Muscle of back (tissue), 13 donors: ENCODE data around the gene MRGPRE. TPM values are rescaled to one million over a fixed set of nuclear protein-coding genes. Genes with fewer than 3 reads are reported as not detected.
"Not testable (repeated sequence)": the region's sequence is repeated elsewhere in the genome, so short reads cannot be mapped to it uniquely, and the experiment has no call there.

Experiments
- DNase-seq, 3 donors: peaks; one replicate each; pipeline versions ENCODE4 v3.0.0 to v3.0.0-alpha.2; 2013
- long read RNA-seq, 9 donors: transcript quantifications; one replicate each; lab custom pipeline, GENCODE V29; 2026
- polyA plus RNA-seq, 10 donors: library from polyadenylated mRNA; unstranded; fragments of 120-200 nt; gene quantifications; one replicate each; pipeline ENCODE4 v1.2.1, GENCODE V29; 2013; ENCODE audit not compliant: insufficient read length in 10 of 10

The MRGPRE gene, protein sequence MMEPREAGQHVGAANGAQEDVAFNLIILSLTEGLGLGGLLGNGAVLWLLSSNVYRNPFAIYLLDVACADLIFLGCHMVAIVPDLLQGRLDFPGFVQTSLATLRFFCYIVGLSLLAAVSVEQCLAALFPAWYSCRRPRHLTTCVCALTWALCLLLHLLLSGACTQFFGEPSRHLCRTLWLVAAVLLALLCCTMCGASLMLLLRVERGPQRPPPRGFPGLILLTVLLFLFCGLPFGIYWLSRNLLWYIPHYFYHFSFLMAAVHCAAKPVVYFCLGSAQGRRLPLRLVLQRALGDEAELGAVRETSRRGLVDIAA
- not detected for polyA plus RNA-seq
- long read RNA-seq, donor 1, result 0 reads
- long read RNA-seq, donor 2, result 0 reads
- long read RNA-seq, donor 3, result 0 reads
- long read RNA-seq, donor 4, result 0 reads
- long read RNA-seq, donor 5, result 0 reads
- long read RNA-seq, donor 6, result 0 reads
- long read RNA-seq, donor 7, result 0 reads
- long read RNA-seq, donor 8, result 0 reads
- long read RNA-seq, donor 9, result 0 reads

DNA sequence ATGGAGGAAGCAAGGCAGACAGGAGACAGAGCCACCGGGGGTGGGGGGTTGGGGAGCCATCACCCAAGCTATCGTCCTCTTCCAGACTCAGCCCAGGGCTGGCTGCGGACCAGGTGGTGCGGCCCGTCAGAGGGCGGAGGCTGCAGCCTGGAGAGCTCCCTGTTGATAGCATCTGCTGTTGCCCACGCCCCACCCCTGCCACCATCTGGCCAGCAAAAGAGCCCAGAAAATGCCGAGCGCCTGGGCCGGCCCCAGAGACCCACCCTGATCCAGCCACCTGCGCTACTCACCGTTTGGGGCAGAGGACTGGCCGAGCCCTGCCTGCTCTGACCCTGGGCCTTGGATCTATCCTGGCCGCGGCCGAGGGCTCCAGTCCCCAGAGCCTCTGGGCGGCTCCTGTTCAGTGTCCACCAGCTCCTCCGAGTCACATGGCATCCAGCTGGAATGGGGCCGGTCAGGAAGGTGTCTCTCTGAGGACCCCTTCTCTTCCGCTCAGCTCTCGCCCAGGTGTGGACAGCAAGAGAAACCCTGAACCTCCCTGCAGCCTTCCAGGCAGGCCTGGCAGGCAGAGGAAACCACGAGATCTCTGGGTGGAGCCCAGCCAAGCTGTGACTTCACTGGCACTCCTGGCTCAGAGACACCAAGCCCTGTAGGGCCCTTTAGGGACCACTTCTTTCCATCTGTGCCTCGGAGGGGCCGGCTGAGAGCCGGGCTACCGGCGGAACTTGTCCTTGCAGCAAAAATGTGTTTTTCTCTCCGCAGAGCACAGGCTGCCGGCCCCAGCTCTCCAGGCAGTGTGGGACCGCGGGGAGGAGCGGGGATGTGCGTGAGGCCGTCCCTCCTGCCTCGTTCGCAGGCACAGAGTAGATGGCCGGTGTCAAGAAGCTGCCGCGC, at the start of gene MRGPRE:
MRGPRE (minus strand) TSS at position 567 of the 894 bp plus-strand sequence. CDS start 3,618 bp downstream, outside the sequence.
- no peak for DNase-seq

DNA sequence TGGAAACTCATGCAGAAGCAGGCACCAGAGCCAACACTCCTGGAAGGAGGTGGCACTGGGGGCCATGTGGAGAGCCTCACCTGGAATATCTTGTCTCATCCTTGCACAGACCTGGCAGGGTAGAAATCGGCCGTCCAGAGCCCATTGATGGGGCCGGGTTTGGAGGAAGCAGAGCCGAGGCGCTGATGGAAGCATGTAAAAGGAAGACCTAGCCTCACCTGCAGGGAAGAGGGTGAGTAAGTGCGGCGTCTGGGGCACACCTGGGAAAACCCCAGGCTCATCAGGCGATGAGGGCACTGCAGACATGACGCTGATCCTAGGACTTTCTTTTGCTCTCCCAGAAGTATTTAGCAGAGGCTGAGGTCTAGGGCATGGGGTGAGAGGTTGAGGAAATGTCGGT, 48.9 kb upstream of the MRGPRE start:
- DNase-seq, result not testable (repeated sequence)

DNA sequence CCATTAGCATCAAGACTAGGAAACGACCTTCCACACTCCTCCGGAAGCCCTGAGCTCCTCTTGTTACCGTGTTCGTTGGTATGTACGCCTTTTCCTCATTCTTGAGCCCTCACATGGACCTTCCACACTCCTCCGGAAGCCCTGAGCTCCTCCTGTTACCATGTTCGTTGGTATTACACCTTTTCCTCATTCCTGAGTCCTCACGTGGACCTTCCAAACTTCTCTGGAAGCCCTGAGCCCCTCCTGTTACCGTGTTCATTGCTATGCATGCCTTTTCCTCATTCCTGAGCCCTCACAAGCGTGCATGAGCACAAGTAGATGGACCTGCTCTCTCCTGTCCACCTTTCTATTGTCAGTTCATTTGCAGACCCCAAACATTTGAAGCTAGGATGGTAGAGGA, 48.4 kb upstream of the MRGPRE start:
- not testable (repeated sequence) for DNase-seq

DNA sequence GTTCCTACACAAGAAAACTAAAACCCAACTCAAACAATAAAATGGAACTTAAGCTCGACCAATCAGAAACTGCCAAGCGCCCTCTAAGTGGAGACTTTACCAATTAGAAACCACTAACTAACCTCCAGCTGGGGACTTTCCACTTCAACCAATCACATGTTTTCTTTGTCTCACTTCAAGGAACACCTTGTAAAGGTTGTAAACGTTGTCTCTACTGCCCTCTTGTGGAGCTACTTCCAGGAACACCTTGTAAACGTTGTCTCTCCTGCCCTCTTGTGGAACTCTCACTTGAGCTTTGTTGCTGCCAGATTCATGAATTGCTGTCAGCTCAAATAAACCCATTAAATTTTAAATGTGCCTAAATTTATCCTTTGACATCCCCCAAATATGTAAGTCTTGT, 46.7 kb upstream of the MRGPRE start:
- DNase-seq, result not testable (repeated sequence)

DNA sequence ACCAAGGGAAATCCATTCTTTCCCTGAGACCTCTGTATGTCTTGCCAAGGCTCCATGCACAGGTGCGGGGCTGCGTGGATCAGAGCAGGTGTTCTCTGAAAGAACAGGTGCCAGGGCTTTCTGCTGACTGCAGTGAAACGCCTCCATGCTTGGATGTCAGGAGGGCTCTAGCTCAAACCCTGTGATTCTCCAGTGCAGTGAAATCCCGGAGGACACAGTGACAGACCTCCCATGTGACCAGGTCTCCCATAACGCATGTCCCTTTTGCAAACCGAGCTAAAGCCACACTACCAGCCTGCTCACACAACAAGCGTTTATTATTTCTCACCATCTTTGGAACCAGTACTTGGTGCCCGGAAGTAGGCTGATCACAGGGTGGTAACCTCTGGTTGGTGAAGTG, 41.4 kb upstream of the MRGPRE start:
- DNase-seq, result not testable (repeated sequence)

DNA sequence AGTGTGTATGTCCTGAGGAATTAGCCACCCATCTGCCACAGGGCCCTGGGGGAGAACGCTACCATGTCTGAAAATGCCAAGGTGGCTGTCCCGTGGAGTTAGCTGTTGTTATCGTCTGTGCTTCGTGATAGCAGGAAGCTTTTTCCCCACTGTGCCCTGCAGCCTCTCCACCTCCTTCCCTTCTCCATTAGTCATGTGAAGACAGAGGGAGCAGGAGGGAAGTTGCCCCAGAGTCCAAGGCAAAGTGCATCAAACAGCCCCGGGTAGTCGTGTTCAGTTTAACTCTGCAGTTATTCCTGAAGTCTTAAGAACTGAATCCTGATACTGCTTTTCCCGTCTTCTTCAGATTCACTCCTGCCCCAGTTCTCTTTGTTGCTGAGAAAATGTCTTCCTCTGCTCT, 30.3 kb upstream of the MRGPRE start:
- not testable (repeated sequence) for DNase-seq

DNA sequence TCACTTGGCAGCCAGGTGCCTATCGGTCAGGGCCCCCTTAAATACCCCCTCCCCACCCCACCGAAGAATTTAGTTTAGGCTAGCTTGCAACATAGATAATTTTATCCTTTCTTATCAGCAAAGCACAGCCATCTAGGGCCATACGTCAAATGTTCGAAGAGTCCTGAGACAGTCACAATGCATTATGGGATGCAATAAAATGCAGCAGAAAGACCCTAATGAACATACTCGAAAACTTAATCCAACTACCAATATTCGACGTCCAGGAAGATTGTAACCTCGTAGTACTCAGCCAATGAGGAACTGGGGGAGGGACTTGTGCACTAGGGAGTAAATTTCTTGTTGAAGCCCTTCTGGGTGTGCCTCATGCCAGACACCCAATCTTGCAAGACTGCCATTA, 29.6 kb upstream of the MRGPRE start:
- DNase-seq, result not testable (repeated sequence)

DNA sequence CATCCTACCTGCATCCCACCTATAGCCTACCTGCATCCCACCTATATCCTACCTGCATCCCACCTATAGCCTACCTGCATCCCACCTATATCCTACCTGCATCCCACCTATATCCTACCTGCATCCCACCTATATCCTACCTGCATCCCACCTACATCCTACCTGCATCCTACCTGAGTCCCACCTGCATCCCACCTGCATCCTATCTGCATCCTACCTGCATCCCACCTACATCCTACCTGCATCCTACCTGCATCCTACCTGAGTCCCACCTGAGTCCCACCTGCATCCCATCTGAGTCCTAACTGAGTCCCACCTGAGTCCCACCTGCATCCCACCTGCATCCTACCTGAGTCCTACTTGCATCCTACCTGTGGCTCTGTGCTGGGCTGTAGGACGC, 25.3 kb upstream of the MRGPRE start:
- not testable (repeated sequence) for DNase-seq

DNA sequence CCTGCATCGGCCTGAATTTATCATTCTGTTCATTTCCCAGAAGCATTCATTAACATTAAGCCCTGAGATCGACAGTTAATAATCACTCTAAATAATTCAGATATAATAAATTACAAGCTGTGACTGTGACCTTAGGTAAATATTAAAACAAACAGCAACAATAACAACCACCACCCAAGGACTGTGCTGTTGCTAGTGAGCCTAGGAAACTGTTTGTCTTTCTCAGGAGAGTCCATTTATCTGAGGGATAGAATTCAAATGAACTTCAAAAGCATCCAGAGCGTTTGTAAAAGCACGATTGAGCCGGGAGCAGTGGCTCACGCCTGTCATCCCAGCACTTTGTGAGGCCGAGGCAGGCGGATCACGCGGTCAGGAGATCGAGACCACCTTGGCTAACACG, 23.0 kb upstream of the MRGPRE start:
- DNase-seq, result not testable (repeated sequence)

DNA sequence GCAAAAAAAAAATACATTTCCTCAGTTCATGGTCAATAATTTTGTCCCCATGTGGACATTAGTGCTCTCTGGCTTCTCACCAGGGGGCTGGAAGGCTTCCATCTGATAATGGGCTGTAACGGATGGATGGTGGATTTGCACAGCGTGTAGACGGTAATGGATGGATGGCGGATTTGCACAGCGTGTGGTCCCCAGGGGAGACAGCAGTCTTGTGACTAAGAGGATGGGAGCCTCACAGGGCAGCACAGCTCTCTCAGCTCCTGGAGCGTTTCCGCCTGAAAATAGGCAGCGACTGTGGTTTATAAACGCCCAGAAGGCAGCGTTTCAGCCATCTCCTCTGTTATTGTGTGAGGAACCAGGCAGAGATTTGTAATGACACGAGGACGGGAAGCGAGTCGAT, 22.6 kb upstream of the MRGPRE start:
- DNase-seq, result not testable (repeated sequence)

DNA sequence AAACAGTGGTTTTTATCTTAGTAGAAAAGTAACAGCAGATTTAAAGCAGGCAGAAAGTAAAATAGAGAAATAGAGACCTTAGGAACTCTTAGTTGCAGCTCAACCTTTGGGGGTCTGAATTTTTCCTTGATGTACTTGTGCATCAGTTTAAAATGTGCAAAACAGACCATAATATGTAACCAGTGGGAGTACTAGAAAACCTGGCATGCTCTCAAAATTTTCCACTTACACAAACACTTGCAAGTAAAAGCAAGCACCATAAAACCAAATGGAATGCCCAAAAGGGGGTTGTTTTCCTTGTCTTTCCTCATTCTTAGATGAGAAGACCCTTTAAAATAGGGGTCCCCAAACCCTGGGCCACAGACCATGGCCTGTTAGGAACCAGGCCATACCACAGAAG, 12.9 kb upstream of the MRGPRE start:
- no peak for DNase-seq

DNA sequence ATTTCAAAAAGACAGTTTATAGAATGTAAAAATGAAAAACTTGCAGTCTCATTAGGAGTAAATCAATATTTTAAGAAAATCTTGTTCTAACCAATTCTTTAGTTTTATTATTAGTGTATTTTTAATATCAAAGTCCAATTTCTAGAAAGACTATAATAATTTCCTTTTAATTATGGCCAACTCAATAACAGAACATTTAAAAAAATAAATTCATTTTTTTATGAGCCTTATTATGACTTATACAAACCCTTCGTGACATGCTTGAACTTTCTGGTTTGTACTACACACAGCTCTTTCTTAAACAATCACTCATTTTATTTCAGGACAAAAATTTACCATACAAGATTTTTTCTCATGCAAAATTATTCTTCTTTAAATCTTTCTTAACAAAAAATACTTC, 11.7 kb upstream of the MRGPRE start:
- DNase-seq, result no peak

DNA sequence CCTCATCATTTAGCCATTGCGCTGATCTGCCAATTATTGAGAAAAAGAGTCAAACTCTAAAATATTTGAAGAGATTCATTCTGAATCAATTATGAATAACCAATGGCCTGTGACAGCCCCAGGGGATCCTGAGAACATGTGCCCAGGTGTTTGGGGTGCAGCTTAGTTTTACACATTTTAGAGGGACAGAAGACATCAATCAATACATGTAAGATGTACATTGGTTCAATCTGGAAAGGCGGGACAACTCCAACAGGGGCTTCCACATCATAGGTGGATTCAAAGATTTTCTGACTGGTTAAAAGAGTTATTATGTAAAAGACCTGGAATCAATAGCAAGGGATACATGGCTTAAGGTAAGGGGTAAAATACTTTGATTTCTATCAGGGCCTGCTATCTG, 4.9 kb upstream of the MRGPRE start:
- no peak for DNase-seq

DNA sequence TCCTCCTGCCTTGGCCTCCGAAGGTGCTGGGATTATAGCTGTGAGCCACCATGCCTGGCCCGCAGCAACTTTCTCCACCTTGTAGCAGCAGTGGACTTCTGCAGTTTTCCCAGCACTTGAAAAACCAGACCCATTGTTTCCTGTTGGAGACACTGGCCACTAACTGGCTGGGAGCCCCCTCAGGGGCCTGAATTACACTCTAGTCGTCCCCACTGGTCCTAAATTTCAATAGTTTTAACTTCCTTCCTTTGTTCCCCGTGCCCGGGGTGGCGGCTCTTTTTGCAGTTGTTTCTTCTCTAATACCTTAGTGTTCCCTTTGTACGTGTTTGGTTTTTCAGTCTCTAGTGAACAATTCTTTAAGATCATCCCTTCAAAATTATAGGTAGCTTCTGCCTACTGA, 2.6 kb upstream of the MRGPRE start:
- no peak for DNase-seq

DNA sequence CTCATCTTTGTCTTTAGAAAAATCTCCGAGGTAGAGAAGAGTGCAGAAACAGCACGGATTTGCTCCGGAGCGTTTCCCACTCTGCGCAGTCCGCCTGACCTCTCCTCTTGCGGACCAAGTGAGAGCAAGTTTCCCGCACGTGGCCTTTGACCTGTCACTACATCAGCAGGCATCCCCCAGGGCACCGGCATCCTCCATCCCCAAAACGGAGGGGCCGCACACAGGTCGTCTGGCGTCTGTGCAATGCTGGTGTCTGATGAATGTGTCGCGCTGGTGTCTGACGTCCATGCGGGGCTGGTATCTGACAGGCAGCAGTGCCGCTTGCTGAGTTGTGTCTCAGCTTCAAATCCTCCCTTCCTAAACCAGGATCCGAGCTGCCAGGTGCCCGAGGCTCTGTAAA, 739 bp upstream of the MRGPRE start:
- DNase-seq, result no peak

DNA sequence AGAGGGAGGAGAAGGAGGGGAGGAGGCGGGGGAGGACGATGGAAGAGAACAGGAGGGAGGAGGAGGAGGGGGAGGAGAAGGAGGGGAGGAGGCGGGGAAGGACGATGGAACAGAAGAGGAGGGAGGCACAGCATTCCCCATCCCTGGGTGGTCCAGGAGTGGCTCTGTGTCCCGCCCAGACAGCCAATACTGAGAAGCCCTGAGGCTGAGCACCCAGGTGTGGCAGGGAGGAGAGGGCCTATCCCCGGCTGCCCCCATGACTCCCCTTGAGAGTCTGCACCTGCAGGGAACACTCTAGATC, 717 bp downstream of the MRGPRE start:
- DNase-seq, result no peak

DNA sequence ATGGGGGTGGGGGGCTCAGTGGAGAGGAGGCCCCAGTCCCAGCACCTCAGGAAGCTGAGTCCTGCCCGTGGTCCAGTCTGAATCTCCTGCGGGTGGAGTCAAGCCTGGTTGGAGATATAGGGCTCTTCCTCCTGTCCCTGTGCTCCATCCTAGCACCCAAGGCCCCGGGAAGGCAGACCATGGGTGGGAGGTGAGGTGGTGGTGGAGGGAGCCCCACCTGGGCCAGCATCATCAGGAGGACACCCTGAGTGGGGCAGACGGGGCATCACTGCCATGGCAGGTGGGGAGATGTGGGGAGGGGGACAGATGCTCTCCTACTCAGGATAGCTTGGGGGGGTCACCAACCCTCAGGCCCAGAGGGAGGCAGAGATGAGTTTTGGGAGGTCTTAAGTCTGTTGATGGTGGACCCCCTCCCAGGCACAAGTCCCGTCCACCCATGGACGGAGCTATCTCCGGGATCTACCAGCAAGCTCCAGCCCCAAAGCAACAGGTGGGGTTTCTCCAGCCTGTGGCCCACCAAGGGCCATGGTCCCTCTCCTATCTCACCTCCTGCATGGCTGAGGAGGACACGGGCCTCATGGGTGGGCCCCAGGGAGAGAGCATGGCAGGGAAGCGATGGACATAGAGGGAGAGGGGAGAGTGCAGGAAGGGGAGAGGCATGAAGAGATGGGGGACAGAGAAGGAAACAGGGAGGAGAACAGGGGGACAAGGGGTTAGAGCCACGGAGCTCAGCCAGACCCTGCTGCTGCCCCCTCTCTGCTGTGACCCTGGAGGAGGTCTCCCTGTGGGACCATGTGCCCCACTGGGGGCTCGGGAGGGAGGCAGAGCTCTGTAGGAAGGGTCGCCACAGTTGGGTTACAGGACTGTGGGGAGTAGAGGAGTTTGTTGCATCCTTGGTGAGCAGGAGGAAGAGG, 1.3 kb downstream of the MRGPRE start:
- DNase-seq, result no peak

DNA sequence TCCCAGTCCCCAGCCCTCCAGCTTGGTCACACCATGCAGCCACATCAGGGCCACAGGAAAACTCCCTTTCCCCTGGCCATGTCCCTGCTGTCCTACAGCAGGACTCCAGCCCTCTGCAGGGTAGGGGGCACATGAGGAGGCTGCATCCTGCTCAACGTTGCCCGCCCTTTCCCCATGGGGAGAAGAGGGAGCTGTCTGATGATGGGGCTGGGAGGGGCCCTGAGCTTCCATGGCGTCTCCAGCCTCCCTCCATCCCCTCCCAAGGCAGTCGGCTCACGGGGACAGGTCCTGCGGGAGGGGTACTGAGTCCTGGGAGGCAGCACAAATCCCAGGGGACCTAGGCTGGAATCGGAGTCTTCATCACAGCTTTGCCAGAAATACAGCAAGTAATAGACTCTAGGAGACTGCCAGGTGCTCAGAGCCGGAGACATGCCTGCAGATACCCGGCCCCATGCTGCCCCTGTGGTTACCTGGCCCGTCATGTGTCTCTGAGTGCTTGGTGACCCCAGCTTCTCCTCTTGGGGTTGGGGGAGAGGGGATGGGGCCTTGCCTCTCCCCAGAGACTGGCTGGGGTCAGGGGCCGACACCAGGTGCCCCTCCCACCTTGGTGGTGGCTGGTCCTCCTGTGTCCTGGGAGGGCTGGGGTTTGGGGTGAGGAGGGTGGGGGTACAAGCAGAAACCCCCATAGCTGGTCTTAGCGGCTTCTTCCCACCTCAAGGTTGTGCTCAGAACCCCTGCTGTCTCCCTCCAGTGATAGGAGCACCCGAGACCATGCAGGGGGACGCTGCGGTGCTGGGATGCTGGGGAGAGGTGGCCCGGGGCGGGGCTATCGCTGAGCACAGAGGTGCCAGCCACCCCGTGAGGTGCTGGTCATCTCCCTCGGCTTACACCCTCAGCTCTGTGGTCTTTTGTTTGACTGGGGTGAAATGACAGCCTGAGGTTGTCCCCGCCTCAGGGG, 2.3 kb downstream of the MRGPRE start:
- DNase-seq, result no peak

DNA sequence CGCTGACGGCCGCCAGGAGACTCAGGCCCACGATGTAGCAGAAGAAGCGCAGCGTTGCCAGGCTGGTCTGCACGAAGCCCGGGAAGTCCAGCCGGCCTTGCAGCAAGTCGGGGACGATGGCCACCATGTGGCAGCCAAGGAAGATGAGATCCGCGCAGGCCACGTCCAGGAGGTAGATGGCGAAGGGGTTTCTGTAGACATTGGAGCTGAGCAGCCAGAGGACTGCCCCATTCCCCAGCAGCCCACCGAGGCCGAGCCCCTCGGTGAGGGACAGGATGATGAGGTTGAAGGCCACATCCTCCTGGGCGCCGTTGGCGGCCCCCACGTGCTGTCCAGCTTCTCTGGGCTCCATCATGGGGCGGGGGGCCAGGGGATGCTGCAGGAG, 3.8 kb downstream of the MRGPRE start:
- DNase-seq, result no peak
